GM19351 (cell line): Measurements from ENCODE around the gene CTDP1.

ENCODE experiments used
- ATAC-seq: cut with Tn5 transposase; IDR thresholded peaks from one replicate; pipeline ENCODE4 v1.9.1; 2021; ENCODE audit warnings: mild to moderate bottlenecking, moderate library complexity; ENCODE audit not compliant: unreplicated experiment

CTDP1 gene

DNA sequence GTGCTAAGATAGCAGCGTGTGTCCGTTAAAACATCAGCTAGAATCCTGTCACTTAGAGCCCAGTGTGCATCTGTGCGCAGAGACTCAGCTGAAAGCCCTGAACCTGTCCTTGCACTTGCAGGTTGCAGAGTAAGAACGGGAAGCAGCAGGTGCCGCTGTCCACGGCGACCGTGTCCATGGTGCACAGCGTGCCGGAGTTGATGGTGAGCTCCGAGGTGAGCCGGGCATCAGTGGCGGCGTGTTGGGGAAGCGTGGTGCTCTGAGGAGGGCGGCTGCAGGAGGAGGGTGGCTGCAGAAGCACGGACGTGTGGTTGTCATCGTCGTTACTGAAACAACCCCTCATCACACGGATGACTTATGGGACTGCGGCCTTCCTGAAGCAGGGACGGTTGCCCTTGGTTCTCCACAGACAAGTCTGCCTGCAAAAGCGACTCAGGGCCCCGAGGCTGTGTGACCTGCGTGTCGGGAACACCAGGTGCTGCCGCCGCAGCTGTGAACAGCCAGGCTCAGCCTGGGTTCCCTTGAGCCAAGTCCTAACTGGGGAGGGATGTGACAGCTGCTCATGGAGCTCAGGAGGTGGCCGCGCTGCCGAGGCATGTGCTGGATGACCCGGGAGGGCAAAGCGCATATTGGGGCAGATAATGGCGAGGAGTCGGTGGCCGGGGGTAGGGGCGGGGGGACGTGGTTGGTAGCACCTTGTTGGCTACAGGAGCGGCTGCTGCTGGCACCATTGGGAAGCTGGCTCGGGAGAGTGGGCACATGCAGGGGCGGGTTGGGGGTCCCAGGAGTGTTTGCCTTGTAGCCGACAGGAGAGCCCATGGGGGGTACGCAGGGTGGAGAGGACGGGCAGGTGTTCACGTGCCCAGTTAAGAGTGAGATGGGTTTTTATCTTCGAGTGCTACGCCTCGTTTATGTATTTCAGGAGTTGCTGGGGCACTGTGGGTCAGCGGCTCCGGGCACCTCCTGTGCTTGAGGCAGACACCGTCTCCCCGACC, 16.6 kb downstream of the CTDP1 start:
- ATAC-seq, result no peak

DNA sequence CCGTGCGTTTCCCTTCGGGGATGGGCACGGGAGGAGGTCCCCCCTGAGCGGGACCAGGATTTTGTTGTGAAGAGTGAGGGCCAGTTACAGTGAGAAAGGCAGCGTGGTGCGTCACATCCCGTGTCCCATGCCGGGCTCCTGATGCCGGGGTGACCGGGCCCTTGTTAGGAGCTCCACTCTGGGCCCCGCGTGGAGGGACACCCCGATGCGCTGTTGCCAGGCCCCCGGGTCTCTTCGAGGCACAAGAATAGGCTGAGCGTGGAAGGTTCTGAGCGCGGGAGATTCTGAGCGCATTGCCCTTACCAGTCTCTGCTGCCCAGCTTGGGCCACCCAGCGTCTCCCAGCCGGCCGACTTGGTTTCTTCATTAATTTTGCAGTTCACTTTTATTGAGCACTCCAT, 17.6 kb downstream of the CTDP1 start:
- no peak for ATAC-seq

DNA sequence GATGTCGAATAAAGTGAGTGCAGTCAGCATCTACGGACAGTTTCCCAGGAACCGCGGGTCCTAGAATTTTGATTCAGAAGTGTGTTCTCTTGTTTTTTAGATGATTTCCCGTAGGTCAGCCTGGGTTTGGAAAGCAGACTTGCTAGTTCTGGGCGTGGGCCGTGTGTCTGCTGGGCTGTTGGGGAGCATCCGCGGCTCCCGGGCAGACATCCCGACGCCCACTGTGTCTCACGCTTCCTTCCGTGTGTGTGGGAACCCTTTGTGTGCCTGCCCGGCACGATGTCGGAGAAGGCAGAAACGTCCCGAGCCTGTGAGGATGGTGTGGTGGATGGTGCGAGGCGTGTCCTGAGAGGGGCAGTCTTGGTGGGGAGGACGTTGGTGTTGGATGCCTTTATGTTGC, 18.4 kb downstream of the CTDP1 start:
- ATAC-seq, result no peak

DNA sequence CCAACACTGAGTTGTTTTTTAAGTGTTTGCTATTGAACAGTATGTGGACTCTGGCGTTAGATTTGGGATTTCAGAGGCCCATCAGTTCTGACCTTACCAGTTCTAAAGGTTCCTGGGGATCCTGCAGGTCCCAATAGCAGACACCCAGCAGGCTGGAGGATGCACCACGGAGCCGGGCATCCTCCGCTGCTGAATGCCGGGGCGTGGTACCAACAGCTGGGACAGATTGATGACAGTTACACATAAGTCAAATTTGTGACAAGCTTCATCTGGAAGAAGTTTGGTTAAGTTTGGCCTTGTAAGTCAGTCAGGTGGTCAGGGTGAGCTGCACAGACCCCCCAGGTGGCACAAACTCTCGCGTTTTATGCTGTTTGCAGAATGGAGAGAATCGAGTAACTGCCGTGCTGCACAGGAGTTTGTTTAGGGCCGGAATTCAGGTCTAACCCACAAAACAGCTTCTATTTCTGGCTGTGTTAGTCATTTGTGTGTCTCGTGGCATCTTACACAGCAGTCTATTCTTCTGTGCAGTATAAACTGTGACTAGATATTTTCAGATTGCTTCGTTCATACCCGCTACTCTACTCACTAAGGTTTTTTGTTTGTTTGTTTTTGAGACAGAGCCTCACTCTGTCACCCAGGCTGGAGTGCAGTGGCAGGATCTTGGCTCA, 19.2 kb downstream of the CTDP1 start:
- no peak for ATAC-seq

DNA sequence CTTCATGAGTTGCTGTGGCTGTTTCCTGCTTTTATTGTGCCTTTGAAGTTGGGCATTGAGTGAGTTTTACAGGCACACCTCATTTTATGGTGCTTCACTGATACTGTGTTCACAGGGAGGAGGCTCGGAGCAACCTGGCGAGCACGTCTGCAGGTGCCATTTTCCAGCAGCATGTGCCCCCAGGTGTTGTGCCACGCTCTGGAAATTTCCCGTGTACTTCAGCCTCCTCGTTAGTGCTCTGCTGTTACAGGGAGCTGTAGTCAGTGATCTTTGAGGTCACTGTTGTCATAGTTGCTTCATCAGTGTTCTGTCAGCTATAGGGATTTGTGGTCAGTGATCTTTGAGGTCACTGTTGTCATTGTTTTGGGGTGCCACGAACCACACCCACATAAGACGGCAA, 20.1 kb downstream of the CTDP1 start:
- ATAC-seq, result no peak

DNA sequence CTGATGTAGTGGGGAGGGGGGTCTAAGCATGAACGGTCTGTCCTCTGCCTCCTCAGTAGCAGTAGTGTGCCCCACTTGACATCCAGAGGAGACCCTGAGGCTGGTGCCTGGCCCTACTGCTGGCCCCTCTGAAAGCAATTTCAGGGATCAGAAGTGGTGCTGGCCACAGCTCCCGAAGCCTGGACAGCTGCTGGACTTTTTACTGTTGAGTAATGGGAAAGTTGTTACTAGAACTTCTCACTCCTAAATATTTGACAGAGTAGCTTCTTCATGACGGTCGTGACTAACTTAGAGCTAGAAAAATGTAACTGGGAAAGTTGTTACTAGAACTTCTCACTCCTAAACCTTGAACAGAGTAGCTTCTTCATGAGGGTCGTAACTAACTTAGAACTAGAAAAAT, 23.3 kb downstream of the CTDP1 start:
- ATAC-seq, result no peak

DNA sequence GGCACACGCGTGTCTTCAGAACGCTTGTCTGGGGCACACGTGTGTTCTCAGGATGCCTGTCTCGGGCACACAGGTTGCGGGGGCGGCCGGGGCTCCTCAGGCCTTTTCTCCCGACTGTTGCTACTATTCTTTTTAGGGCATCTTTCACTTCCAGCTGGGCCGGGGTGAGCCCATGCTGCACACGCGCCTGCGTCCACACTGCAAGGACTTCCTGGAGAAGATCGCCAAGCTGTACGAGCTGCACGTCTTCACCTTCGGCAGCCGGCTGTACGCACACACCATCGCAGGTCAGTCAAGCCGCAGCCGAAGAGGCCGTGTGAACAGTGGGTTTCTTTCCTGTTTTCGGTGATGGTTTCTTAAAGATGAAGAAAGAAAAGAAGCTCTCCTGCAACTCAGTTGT, 25.0 kb downstream of the CTDP1 start:
- ATAC-seq, result no peak

DNA sequence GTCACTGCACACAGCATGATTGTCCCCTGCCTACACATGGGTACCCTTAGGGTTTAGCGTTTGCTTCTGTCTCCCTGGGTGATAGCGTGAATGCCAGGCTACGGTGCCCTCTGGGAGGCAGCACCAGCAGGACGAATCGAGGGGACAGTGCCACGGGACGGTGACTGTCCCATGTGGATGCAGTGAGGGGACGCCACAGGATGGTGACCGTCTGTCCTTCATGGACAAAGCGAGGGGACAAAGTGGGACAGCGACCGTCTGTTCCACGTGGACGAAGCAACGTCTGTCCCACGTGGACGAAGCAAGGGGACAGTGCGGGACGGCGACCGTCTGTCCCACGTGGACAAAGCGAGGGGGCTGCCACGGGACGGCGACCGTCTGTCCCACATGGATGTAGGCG, 25.7 kb downstream of the CTDP1 start:
- no peak for ATAC-seq

DNA sequence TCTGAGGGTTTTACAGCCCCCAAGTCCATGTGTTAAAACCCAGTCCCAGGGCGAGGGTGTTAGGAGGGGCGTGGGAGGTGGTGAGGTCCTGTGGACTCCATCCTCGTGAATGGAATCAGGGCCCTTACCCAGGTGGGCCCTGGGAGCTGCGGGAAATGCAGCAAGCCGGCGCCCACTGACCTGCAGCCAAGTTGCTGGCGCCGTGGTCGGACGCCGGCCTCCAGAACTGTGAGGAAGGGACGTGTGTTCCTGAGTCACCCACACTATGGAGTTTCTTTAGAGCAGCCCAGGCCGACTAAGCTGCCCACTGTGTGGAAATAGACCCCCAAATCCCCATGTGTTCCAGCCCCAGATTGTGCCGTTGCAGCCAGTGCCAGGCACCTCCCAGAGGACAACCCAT, 26.4 kb downstream of the CTDP1 start:
- no peak for ATAC-seq

DNA sequence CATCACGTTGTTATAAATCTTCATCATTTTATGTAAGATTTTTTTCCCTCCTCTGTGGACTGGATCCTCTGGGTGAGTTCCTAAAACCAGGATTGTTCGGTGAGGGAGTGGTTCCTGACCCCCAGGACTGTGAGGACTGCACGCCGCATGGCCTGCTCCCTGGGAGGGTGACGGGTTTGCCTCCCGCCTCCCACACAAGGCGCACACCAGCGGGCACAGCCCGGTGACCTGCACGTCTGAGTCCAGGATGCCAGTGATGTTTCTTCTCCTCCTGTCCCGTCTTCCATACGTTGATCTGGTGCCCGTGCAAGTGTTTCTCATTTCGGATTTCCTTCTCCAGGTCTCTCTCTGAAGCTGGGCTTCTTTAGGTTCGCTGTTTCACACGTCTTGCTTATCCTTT, 27.1 kb downstream of the CTDP1 start:
- ATAC-seq, result no peak

DNA sequence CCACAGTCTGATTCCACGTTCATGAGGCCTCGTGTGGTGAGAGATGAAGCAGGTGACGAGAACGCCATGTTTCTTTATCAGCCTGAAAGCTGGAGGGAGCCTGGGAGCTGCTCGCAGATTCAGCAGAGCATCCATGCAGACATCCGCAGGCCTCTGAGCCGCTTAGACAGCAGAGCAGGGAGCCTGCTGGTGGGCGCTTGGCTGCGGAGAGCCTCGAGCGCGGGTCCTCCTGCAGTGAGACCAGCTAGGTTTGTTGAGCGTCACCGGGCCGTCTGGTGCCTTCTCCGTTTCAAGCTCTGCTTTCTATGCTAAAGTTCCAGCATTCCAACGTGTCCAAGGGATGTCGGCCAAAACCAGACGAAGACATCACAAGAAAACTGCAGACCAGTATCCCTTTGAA, 27.6 kb downstream of the CTDP1 start:
- no peak for ATAC-seq

DNA sequence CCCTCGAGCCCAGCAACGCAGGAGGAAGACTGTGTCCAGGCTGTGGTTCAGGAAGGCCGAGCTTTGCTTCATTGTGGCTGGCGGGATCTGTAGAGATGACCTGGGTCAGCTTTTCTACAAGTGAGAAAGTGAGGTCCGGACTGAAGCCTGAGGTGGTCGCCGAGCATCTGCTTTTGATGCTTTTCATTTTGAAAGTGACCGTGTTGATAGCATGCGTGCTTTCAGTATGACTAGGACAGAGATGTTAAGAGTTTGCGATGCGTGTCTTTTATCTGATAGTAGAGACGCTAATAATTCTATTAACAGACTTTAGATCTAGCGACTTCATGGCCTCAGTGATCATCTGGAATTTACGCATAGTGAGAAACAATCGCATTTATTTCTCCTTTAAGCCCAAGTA, 28.1 kb downstream of the CTDP1 start:
- no peak for ATAC-seq

DNA sequence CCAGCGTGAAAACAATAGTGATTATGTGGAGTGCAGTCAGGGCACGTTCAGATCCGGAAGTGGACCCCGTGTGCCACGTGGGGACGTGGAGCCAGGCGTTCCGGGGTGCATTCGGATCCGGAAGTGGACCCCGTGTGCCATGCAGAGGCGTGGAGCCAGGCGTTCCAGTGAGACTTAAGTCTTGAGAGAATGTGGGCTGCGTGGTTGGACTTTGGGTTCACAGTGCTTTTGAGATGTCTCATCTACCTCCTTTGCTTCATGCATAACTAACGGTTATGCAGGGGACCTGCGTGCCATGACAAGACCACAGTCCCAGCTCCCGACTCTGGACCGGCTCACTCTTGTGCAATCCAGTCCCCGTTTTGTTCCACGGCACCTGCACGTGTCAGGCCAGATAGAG, 28.8 kb downstream of the CTDP1 start:
- no peak for ATAC-seq

DNA sequence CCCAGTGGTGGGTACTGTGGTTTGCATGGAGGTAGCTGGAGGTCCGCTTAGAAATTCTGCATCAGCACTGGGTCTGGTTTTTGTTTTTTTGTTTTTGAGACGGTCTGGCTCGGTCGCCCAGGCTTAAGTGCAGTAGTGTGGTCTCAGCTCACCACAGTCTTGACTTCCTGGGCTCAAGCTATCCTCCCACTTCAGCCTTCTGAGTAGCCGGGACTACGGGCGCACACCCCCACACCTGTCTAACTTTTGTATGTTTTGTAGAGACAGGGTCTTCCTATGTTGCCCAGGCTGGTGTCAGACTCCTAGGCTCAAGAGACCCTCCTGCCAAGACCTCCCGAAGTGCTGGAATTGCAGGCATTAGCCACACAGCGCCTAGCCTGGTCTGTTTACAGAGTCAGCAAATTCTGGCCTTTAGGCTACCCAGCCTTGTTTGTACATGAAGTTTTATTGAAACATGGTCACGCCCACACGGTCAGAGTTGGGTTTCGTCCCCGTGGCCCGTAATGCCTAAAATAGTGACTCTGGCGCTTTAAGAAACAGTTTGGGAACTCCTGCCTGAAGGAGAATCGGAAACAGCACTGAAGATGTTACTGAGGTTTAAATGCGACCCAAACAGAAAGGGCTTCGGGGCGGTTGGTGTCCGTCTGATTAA, 32.7 kb downstream of the CTDP1 start:
- ATAC-seq, result no peak

DNA sequence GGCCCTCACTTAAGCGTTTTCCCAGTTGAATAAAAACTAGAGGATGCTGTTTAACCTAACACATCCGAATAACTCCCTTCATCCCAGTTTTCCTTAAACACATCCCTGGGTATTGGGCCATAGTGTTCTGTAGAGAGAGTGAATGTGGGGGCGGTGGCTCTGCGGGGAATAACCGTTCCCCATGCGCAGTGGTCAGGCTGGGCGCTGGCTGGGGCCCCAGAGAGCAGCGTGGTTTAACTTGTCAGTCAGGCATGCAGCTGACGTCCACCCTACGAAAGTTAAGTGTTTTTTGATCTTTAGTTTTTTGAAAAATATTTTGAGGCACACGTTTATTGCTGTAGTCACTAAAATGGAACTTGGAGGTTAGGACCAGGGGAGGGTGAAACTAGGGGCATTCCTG, 33.7 kb downstream of the CTDP1 start:
- no peak for ATAC-seq

DNA sequence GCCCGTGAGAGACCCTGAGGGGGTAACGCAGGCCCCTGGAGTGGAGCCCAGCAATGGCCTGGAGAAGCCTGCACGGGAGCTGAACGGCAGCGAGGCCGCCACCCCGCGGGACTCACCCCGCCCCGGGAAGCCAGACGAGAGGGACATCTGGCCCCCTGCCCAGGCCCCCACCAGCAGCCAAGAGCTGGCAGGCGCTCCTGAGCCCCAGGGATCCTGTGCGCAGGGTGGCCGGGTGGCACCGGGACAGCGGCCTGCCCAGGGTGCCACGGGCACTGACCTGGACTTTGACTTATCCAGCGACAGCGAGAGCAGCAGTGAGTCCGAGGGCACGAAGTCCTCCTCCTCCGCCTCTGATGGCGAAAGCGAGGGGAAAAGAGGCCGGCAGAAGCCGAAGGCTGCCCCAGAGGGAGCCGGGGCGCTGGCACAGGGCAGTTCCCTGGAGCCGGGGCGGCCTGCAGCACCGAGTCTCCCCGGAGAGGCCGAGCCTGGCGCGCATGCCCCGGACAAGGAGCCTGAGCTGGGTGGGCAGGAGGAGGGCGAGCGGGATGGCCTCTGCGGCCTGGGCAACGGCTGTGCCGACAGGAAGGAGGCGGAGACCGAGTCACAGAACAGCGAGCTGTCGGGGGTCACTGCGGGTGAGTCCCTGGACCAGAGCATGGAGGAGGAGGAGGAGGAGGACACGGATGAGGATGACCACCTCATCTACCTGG, 35.1 kb downstream of the CTDP1 start:
- no peak for ATAC-seq

DNA sequence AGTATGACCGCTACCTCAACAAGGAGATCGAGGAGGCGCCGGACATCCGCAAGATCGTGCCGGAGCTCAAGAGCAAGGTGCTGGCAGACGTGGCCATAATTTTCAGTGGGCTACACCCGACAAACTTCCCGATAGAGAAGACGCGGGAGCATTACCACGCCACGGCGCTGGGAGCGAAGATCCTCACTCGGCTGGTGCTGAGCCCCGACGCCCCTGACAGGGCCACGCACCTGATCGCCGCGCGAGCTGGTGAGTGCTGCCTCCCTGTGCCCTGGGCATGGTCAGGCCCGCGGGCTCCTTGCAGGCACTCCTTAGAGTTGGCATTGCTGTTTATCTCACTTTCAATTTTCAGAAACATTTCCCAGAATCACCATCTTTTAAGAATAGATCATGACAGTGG, 35.7 kb downstream of the CTDP1 start:
- ATAC-seq, result no peak

DNA sequence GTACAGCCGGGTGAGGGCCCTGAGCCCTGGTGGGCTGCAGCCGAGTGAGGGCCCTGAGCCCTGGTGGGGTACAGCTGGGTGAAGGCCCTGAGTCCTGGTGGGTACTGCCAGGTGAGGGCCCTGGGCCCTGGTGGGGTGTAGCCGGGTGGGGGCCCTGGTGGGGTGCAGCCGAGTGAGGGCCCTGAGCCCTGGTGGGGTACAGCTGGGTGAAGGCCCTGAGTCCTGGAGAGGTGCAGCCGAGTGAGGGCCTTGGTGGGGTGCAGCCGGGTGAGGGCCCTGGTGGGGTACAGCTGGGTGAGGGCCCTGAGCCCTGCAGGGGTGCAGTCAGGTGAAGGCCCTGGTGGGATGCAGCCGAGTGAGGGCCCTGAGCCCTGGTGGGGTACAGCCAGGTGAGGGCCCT, 37.5 kb downstream of the CTDP1 start:
- ATAC-seq, result no peak

DNA sequence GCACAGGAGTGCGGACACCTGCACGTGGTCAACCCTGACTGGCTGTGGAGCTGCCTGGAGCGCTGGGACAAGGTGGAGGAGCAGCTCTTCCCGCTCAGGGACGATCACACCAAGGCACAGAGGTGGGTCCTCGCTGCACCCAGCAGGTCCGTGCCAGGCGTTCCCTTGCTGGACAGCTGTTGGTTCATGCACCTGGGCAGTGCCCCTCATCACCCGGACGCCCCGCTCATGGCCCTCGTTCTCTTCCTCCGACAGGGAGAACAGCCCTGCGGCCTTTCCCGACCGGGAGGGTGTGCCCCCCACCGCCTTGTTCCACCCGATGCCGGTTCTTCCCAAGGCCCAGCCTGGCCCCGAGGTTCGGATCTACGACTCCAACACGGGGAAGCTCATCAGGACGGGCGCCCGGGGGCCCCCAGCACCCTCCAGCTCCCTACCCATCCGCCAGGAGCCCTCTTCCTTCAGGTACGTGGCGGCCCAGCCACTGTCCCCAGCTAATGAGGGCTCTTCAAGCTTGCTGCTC, 38.0 kb downstream of the CTDP1 start:
- ATAC-seq, result no peak

DNA sequence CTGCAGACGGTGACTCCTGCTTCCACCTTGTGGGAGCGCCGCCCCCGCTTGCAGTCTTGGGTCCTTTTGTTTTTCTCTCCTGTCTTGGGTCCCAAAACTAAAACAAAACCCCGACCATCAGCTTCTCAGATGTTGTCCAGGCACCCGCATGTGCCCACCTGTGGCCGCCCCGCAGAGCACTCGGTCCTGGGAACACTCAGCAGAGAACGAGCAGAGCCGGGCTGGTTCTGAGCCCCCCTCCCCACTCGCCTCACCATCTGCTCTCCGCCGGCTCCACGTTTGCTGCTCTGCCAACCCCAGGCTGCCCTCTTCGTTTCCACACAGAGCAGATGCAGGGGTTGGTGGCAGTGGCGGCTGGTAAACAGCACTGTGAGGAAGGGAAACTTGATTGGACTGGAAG, 38.5 kb downstream of the CTDP1 start:
- no peak for ATAC-seq

DNA sequence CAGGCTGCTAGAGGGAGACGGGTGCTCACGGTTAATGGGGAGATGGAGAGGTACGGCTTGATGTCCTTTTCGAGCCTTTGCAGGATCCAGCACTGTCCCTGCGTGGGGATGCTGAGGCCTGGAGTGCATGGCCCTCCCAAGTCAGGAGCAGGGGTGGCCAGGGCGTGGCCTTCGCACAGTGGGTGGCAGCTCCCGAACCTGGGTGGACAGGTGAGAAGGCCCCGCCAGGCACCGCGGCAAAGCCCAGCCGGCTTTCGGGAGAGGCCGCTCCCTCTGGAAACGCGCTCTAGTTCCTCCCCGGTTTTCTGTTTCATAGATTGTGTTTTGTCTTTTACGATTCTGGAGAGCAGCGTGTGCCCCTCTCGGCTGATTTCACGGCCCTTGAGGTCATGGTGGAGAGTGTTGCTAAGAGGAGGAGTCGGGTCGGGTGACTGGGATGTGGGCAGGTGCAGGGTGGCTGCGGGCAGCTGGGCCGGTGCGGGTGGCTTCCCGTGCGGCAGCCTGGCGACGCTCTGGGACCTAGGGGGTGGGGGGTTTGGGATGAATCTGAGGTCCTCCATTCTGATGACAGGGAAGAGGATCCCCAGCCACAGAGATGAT, 39.4 kb downstream of the CTDP1 start:
- no peak for ATAC-seq
